Activated gamma-delta T cell treated with Interleukin-2 at 50 U/mL for 16 hours (primary cell): ENCODE data around the gene TAF12.
"Not testable (repeated sequence)": the region's sequence is repeated elsewhere in the genome, so short reads cannot be mapped to it uniquely, and the experiment has no call there.

ENCODE experiments used
- DNase-seq: peaks from one replicate; pipeline ENCODE4 v3.0.0-alpha.2; 2020

TAF12 gene

DNA sequence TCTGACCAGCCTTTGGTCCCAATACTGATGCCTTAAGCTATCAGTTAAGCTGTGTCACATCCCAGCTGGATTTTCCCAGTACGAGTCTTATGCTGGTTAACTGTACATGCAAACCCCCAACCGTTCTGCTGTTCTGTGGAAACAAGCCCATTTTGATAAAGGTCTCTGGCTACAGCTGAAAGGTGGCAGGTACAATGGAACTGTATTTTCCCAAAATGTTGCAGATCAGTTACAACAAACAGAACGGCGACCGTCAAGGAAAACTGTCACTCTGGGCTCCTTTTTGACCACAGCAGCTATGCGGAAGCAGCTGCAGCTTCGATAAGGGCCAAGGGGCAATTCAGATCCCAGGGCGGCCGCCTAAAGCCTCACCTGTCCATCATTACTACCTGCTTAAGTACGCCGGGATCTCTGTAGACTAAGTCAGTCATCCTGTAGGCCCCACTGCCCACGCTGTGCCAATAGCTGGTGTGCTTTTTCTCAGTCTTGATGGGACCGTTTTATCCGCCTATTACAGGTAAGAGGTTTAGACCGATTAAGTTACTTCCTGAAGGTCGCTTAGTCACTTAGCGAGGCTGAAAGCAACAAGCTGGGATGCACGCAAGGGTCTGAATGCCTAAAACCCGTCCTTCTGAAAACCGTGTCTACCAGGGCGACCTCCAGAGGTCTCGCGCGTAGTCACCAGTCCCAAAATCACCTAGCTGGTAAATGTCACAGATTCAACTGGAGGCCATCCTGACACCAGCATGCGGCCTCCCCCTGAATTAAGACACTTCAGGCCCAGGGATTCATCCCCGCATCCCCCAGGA is 61.9 kb downstream of the TAF12 start:
- DNase-seq = peak; percentile 49

GRCh38 chr1:28579401-28579800 is 63.5 kb downstream of the TAF12 start:
- no peak for DNase-seq

- no peak for DNase-seq
Observed at GRCh38 chr1:28578696-28579218, 64.1 kb downstream of the TAF12 start.

GRCh38 chr1:28577738-28578536 is 64.9 kb downstream of the TAF12 start:
- no peak for DNase-seq

GRCh38 chr1:28577052-28577678 is 65.7 kb downstream of the TAF12 start:
- DNase-seq = no peak

GRCh38 chr1:28573564-28573963 is 69.3 kb downstream of the TAF12 start:
- no peak for DNase-seq

DNA sequence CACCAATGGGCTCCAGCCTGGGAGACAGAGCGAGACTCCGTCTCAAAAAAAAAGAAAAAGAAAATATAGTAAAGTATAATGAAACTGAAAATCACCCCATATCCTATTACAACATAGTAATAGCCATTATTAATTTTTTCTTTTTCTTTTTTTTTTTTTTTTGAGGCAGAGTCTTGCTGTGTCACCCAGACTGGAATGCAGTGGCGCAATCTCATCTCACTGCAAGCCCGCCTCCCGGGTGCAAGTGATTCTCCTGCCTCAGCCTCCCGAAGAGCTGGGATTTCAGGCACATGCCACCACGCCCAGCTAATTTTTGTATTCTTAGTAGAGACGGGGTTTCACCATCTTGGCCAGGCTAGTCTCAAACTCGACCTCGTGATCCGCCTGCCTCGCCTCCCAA is 70.0 kb downstream of the TAF12 start:
- DNase-seq = not testable (repeated sequence)

DNA sequence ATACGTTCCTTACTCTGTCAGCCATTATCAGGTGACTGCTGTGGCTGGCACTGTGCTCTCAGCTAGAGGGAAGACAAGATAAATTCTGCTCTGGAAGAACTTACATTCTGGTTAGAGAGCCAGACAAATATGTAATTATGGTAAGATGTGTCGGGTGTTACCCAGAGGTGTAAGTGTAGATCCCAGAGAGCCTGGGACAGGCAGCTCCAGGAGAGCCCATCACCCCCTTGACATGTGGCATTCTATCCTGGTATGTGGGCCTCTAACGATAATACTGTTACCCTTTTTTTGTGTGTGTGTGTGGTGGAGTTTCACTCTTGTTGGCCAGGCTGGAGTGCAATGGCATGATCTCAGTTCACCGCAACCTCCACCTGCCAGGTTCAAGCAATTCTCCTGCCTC is 71.0 kb downstream of the TAF12 start:
- DNase-seq = no peak

- no peak for DNase-seq
Observed at GRCh38 chr1:28566931-28567330, 75.9 kb downstream of the TAF12 start.

DNA sequence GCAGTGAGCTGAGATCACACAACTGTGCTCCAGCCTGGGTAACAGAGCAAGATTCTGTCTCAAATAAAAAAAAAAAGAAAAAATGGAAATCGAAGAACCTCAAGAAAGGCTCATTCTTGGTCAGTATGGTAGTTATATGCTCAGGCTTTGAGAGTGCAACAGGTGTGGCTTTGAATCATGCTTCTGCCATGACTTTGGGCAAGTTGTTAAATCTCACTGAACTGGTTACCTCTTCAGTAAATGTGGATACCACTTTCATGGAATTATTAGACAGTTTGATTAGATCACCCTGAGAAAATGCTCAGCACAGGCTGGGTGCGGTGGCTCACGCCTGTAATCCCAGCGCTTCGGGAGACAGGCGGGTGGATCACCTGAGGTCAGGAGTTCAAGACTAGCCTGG is 77.1 kb downstream of the TAF12 start:
- no peak for DNase-seq

DNA sequence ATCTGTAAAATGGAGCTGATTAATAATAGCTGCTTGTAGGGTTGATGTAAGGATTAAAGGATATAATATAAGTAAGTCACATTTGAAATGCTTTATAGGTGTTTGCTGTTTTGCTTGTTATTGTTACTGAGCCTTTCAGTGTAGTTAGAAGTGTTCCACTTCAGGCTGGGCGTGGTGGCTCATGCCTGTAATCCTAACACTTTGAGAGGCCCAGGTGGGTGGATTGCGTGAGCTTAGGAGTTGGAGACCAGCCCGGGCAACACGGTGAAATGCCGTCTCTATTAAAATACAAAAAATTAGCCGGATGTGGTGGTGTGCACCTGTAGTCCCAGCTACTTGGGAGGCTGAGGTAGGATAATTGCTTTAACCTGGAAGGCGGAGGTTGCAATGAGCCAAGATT is 77.8 kb downstream of the TAF12 start:
- no peak for DNase-seq

DNA sequence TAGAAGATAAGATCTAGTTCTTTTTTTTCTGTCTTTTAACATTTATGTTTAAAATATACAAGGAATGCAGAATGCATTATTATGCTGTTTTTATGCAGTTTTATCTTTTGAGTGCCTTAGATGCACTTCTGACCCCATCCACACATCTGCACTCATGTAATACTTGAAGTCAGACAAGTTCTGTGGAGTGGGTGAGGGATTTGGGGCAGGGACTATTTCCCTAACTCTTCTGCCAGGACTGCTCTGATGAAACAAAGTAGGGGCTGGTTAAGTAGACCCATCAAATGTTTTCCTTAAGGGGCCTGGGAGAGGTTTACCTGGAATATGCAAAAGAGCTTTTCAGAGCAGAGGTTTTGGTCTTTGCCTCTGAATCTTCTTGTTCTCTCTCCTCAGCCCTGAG is 78.6 kb downstream of the TAF12 start:
- DNase-seq = no peak

DNA sequence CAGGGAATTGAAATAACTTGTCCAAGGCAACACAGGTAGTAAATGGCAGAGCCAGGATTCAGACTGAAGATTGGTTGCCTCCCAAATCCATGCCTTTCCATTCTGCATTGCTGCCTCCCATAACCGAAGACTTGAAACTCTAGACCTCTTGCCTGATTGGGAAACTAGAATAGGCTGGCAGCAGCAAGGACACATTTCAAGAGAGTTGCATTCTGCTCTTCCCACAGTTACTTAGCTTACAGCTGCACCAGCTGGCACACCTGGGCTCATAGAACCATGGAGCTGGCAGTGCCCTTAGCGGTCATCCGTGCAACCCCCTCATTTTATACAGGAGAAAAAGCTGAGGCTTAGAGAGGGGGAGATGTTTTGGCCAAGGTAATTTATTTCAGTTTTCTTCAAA is 82.0 kb downstream of the TAF12 start:
- DNase-seq = no peak
